ENCODE results near the gene PAXX.

Gene PAXX

GRCh38 chr9:137018761-137019559, 26.7 kb downstream of the PAXX start:
- no peak for DNase-seq (ENCODE audit: low spot score)

- DNase-seq (ENCODE audit: low spot score) = no peak
Measured at GRCh38 chr9:137019891-137020683, 27.9 kb downstream of the PAXX start.

GRCh38 chr9:137020771-137021567, 28.7 kb downstream of the PAXX start:
- DNase-seq (ENCODE audit: low spot score) = no peak

- no peak for DNase-seq (ENCODE audit: low spot score)
Measured at GRCh38 chr9:137021568-137021978, 29.4 kb downstream of the PAXX start.

GRCh38 chr9:137021979-137022661, 29.9 kb downstream of the PAXX start:
- DNase-seq (ENCODE audit: low spot score) = peak; percentile 93

GRCh38 chr9:137022662-137023008, 30.4 kb downstream of the PAXX start:
- no peak for DNase-seq (ENCODE audit: low spot score)

GRCh38 chr9:137023157-137023556, 30.9 kb downstream of the PAXX start:
- no peak for DNase-seq (ENCODE audit: low spot score)

GRCh38 chr9:137023583-137023991, 31.4 kb downstream of the PAXX start:
- no peak for DNase-seq (ENCODE audit: low spot score)

- DNase-seq (ENCODE audit: low spot score) = no peak
Measured at GRCh38 chr9:137025517-137025966, 33.3 kb downstream of the PAXX start.

GRCh38 chr9:137026384-137026783, 34.2 kb downstream of the PAXX start:
- no peak for DNase-seq (ENCODE audit: low spot score)

- no peak for DNase-seq (ENCODE audit: low spot score)
Measured at GRCh38 chr9:137026828-137027227, 34.6 kb downstream of the PAXX start.

GRCh38 chr9:137027369-137028262, 35.4 kb downstream of the PAXX start, which contains the start of gene ABCA2:
ABCA2 (minus strand) TSS chr9:137028237; CDS start chr9:137028140, 97 bp downstream.
- no peak for DNase-seq (ENCODE audit: low spot score)

- peak; percentile 85 for DNase-seq (ENCODE audit: low spot score)
Measured at GRCh38 chr9:137028263-137029057, 36.2 kb downstream of the PAXX start.

- peak; percentile 85 for DNase-seq (ENCODE audit: low spot score)
Measured at GRCh38 chr9:137029058-137029936, 37.1 kb downstream of the PAXX start.

GRCh38 chr9:137030006-137030405, 37.8 kb downstream of the PAXX start:
- DNase-seq (ENCODE audit: low spot score) = no peak

GRCh38 chr9:137030538-137031527, 38.6 kb downstream of the PAXX start:
- no peak for DNase-seq (ENCODE audit: low spot score)

GRCh38 chr9:137031904-137032640, 39.9 kb downstream of the PAXX start, which contains the start of gene FUT7:
FUT7 (minus strand) TSS chr9:137032088; CDS start chr9:137031991, 97 bp downstream.
- DNase-seq (ENCODE audit: low spot score) = no peak
